Liver (tissue), 9 donors: ENCODE results near the gene RNF212. TPM values are rescaled to one million over a fixed set of nuclear protein-coding genes. Genes with fewer than 3 reads are reported as not detected.

Experiments
- DNase-seq: peaks from one replicate; pipeline ENCODE4 v3.0.0-alpha.2; 2017; ENCODE audit warnings: low spot score
- H3K27ac ChIP-seq, 2 donors: one replicate each; pipeline ENCODE4 v1.7.0; 2013; ENCODE audit warnings: inconsistent platforms in 2 of 2, low read length in 2 of 2, control low read depth in 1 of 2, low read depth in 1 of 2, mild to moderate bottlenecking in 1 of 2
- H3K27me3 ChIP-seq, 4 donors: one replicate each; pipeline versions ENCODE4 v1.6.1 to v1.7.0; 2013; ENCODE audit warnings: low read length in 3 of 4, inconsistent platforms in 1 of 4, mild to moderate bottlenecking in 1 of 4, moderate library complexity in 1 of 4; ENCODE audit not compliant: control insufficient read depth in 4 of 4, insufficient read depth in 4 of 4
- H3K36me3 ChIP-seq, 4 donors: one replicate each; pipeline versions ENCODE4 v1.6.1 to v1.7.0; 2013; ENCODE audit warnings: low read length in 3 of 4, mild to moderate bottlenecking in 3 of 4, low read depth in 1 of 4, moderate library complexity in 1 of 4; ENCODE audit not compliant: control insufficient read depth in 4 of 4, insufficient read depth in 3 of 4
- H3K4me1 ChIP-seq, 4 donors: one replicate each; pipeline versions ENCODE4 v1.6.1 to v1.7.0; 2013; ENCODE audit warnings: low read length in 3 of 4, mild to moderate bottlenecking in 3 of 4, moderate library complexity in 1 of 4; ENCODE audit not compliant: control insufficient read depth in 4 of 4, insufficient read depth in 4 of 4
- H3K4me3 ChIP-seq, 3 donors: one replicate each; pipeline versions ENCODE4 v1.6.1 to v1.7.0; 2013; ENCODE audit warnings: low read length in 3 of 3, control low read depth in 1 of 3, low read depth in 1 of 3, mild to moderate bottlenecking in 1 of 3
- H3K9ac ChIP-seq, 2 donors: one replicate each; pipeline ENCODE4 v1.7.0; 2013; ENCODE audit warnings: low read length in 2 of 2, mild to moderate bottlenecking in 2 of 2, moderate library complexity in 2 of 2, control low read depth in 1 of 2, low read depth in 1 of 2
- H3K9me3 ChIP-seq, 4 donors: one replicate each; pipeline versions ENCODE4 v1.6.1 to v1.7.0; 2013; ENCODE audit warnings: low read length in 3 of 4; ENCODE audit not compliant: control insufficient read depth in 4 of 4
- EGR1 ChIP-seq, 2 donors: IDR thresholded peaks; 2 replicates each; pipeline ENCODE4 v1.6.1; 2016 to 2018; ENCODE audit warnings: antibody characterized with exemption in 2 of 2, low read depth in 2 of 2
- FOXA2 ChIP-seq: IDR thresholded peaks from 2 replicates; pipeline ENCODE4 v1.6.1; 2016; ENCODE audit warnings: antibody characterized with exemption
- GABPA ChIP-seq, 2 donors: IDR thresholded peaks in 1 of 2; conservative IDR thresholded peaks in 1 of 2; 2 replicates each; pipeline ENCODE4 v1.6.1; 2016; ENCODE audit warnings: antibody characterized with exemption in 2 of 2, mild to moderate bottlenecking in 1 of 2, moderate library complexity in 1 of 2
- HNF4A ChIP-seq, 2 donors: conservative IDR thresholded peaks; 2 replicates each; pipeline ENCODE4 v1.6.1; 2016; ENCODE audit warnings: antibody characterized with exemption in 2 of 2, mild to moderate bottlenecking in 2 of 2
- HNF4G ChIP-seq: IDR thresholded peaks from 2 replicates; pipeline ENCODE4 v1.6.1; 2016; ENCODE audit warnings: antibody characterized with exemption
- JUND ChIP-seq, 2 donors: IDR thresholded peaks; 2 replicates each; pipeline ENCODE4 v1.6.1; 2016; ENCODE audit warnings: antibody characterized with exemption in 2 of 2
- NR2F2 ChIP-seq: IDR thresholded peaks from 2 replicates; pipeline ENCODE4 v1.6.1; 2016; ENCODE audit warnings: antibody characterized with exemption
- RAD21 ChIP-seq, 2 donors: IDR thresholded peaks; 2 replicates each; pipeline ENCODE4 v1.6.1; 2016; ENCODE audit warnings: antibody characterized with exemption in 2 of 2, mild to moderate bottlenecking in 2 of 2
- RXRA ChIP-seq, 2 donors: IDR thresholded peaks; 2 replicates each; pipeline ENCODE4 v1.6.1; 2017 to 2018; ENCODE audit warnings: antibody characterized with exemption in 2 of 2, mild to moderate bottlenecking in 1 of 2
- TAF1 ChIP-seq: conservative IDR thresholded peaks from 2 replicates; pipeline ENCODE4 v1.6.1; 2016; ENCODE audit warnings: antibody characterized with exemption, mild to moderate bottlenecking
- YY1 ChIP-seq: IDR thresholded peaks from 2 replicates; pipeline ENCODE4 v1.6.1; 2016; ENCODE audit warnings: antibody characterized with exemption, mild to moderate bottlenecking
- WGBS: extraction: QIAGEN DNeasy Blood & Tissue Kit; methylation state at CpG from one replicate; pipeline ENCODE4 v1.1.7; 2013; 5-methylcytosine and 5-hydroxymethylcytosine counted together
- polyA plus RNA-seq, 2 donors: library from polyadenylated mRNA; stranded (reverse) in 1 of 2; unstranded in 1 of 2; fragments of 200-250 nt in 1 of 2; fragments of >200 nt in 1 of 2; fragmentation: Nextera tagmentation in 1 of 2; extraction: Ambion mirVana in 1 of 2; gene quantifications; one replicate each; pipeline versions ENCODE4 v1.2.1 to v1.2.3, GENCODE V29; 2013 to 2015
- total RNA-seq, 2 donors: library from RNA; depleted of rRNA; stranded (reverse); fragments of >200 nt; gene quantifications; one replicate each; pipeline ENCODE4 v1.2.3, GENCODE V29; 2014
- TF ChIP-seq, protein P1 (sequence below): IDR thresholded peaks from 2 replicates; pipeline ENCODE4 v1.6.1; 2016; ENCODE audit warnings: antibody characterized with exemption
- TF ChIP-seq, protein P2 (sequence below): IDR thresholded peaks from 2 replicates; pipeline ENCODE4 v1.6.1; 2016; ENCODE audit warnings: antibody characterized with exemption
- TF ChIP-seq, protein P3 (sequence below): IDR thresholded peaks from 2 replicates; pipeline ENCODE4 v1.6.1; 2016; ENCODE audit warnings: antibody characterized with exemption
- TF ChIP-seq, protein P4 (sequence below): IDR thresholded peaks from 2 replicates; pipeline ENCODE4 v1.6.1; 2016; ENCODE audit warnings: antibody characterized with exemption, mild to moderate bottlenecking
- donor health status: healthy.
- donor health status: healthy.
- donor health status: healthy.
- donor health status: healthy.
- donor health status: healthy.

Gene RNF212
- total and polyA plus RNA-seq, 4 donors = 0.32 to 0.47 (median 0.38) TPM; not detected in 1

DNA sequence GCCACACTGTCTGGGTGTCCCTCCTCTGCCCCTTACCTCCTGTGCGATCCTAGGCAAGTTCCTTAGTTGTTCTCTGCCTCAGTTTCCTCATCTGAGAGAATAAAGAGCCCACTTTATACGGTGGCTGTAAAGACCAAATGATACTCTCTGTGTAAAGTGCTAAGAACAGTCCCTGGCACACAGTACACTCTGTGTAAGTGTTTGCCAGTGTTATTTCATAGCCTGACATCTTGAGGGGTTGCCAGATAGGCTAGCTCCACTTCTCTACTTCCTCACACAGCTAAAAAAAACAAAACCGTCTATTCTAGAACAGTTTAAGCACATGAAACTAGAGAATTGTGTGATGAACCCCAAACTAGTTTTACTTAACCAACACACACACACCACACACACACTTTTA is 42.0 kb upstream of the RNF212 start (continued):
- TF ChIP-seq, protein P1, sequence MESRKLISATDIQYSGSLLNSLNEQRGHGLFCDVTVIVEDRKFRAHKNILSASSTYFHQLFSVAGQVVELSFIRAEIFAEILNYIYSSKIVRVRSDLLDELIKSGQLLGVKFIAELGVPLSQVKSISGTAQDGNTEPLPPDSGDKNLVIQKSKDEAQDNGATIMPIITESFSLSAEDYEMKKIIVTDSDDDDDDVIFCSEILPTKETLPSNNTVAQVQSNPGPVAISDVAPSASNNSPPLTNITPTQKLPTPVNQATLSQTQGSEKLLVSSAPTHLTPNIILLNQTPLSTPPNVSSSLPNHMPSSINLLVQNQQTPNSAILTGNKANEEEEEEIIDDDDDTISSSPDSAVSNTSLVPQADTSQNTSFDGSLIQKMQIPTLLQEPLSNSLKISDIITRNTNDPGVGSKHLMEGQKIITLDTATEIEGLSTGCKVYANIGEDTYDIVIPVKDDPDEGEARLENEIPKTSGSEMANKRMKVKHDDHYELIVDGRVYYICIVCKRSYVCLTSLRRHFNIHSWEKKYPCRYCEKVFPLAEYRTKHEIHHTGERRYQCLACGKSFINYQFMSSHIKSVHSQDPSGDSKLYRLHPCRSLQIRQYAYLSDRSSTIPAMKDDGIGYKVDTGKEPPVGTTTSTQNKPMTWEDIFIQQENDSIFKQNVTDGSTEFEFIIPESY = no peak
- TF ChIP-seq, protein P2, sequence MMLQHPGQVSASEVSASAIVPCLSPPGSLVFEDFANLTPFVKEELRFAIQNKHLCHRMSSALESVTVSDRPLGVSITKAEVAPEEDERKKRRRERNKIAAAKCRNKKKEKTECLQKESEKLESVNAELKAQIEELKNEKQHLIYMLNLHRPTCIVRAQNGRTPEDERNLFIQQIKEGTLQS = no peak
- no peak for TF ChIP-seq RAD21 (IDR thresholded peaks at IDR 0.05)
- no peak for TF ChIP-seq TAF1
- TF ChIP-seq, protein P3, sequence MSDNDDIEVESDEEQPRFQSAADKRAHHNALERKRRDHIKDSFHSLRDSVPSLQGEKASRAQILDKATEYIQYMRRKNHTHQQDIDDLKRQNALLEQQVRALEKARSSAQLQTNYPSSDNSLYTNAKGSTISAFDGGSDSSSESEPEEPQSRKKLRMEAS = no peak
- TF ChIP-seq HNF4G = no peak
- no peak for TF ChIP-seq JUND (IDR thresholded peaks at IDR 0.05)
- TF ChIP-seq GABPA (IDR thresholded peaks at IDR 0.05 in 1 of 2, conservative IDR thresholded peaks at IDR 0.05 in 1 of 2) = no peak
- TF ChIP-seq YY1 = no peak

DNA sequence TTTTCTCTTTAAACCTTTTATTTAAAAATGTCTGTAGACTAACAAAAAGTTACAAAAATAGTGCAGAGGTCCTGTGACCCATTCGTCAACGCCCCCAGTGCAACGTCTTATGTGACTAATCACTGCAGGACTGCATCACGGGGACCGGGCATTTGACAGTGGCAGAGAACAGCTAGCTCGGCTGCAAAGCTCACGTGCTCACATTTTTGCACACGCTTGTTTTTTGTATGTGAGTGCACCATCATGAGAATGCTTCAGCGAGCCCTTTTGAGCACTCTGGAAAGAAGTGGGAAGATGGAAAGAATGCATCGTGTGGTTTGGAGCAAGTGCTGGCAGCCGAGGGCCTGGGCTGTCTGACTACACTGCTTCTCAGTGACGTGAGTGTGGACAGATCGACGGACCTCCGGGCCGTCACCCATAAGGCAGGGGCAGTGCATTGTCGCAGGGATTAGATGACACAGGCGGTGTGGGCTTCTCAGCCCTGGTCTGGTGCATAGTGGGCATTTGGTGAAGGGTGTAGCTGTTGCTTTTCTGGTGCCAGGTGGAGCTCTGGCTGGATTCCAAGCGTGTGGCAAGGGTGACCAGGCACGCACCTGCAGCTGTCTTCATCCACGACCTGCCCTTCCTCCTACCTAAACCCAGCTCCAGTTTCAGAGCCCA is 41.3 kb upstream of the RNF212 start:
- DNase-seq = no peak
- TF ChIP-seq HNF4A (conservative IDR thresholded peaks at IDR 0.05) (no peak), FOXA2 (no peak), NR2F2 (no peak), EGR1 (IDR thresholded peaks at IDR 0.05; ENCODE audit: low read depth in 2 of 2) (no peak), HNF4G (no peak)
- TF ChIP-seq, protein P4, sequence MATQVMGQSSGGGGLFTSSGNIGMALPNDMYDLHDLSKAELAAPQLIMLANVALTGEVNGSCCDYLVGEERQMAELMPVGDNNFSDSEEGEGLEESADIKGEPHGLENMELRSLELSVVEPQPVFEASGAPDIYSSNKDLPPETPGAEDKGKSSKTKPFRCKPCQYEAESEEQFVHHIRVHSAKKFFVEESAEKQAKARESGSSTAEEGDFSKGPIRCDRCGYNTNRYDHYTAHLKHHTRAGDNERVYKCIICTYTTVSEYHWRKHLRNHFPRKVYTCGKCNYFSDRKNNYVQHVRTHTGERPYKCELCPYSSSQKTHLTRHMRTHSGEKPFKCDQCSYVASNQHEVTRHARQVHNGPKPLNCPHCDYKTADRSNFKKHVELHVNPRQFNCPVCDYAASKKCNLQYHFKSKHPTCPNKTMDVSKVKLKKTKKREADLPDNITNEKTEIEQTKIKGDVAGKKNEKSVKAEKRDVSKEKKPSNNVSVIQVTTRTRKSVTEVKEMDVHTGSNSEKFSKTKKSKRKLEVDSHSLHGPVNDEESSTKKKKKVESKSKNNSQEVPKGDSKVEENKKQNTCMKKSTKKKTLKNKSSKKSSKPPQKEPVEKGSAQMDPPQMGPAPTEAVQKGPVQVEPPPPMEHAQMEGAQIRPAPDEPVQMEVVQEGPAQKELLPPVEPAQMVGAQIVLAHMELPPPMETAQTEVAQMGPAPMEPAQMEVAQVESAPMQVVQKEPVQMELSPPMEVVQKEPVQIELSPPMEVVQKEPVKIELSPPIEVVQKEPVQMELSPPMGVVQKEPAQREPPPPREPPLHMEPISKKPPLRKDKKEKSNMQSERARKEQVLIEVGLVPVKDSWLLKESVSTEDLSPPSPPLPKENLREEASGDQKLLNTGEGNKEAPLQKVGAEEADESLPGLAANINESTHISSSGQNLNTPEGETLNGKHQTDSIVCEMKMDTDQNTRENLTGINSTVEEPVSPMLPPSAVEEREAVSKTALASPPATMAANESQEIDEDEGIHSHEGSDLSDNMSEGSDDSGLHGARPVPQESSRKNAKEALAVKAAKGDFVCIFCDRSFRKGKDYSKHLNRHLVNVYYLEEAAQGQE = no peak
- Histone ChIP-seq H3K27ac (no peak overlapping the region), H3K27me3 (no peaks in the 10 kb centered on the region), H3K4me1 (peaks cover 0 to 2% (median under 1%) of the 10 kb centered on the region in 4 donors), H3K4me3 (no peak overlapping the region), H3K9me3 (peaks cover 0 to 6% (median 4%) of the 10 kb centered on the region in 4 donors), H3K9ac (no peak overlapping the region), H3K36me3 (no peaks in the 10 kb centered on the region)
- 74% methylated on average over 21 of the region's 21 CpGs for WGBS

DNA sequence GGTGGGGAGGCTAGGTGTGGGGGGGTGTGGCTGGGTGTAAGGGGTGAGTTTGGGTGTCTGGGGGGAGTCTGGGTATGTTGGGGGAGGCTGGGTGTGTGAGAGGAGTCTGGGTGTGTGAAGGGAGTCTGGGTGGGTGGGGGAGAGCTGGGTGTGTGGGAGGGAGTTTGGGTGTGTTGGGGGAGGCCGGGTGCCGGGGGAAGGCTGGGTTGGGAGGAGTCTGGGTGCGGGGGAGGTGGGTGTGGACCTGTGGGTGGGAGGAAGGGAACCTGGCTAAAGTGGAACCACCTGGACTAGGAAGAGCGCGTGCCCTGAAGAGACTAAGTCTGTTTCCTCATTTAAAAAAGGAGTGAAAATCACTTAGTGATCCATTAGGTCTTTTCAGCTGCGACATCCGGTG is 40.8 kb upstream of the RNF212 start:
- peaks cover 0 to 2% (median 0%) of the 10 kb centered on the region in 4 donors for H3K4me1 ChIP-seq
- no peaks in the 10 kb centered on the region for H3K27me3 ChIP-seq
- no peaks in the 10 kb centered on the region for H3K36me3 ChIP-seq
- 78% methylated on average over 7 of the region's 7 CpGs for WGBS
- no peak overlapping the region for H3K27ac ChIP-seq
- no peak for DNase-seq
- no peak overlapping the region for H3K4me3 ChIP-seq
- TF ChIP-seq HNF4A (conservative IDR thresholded peaks at IDR 0.05) (no peak), JUND (IDR thresholded peaks at IDR 0.05) (no peak), GABPA (IDR thresholded peaks at IDR 0.05 in 1 of 2, conservative IDR thresholded peaks at IDR 0.05 in 1 of 2) (no peak), RXRA (IDR thresholded peaks at IDR 0.05) (no peak), FOXA2 (no peak)
- TF ChIP-seq, protein P3 = no peak
- TF ChIP-seq, protein P1 = no peak
- TF ChIP-seq, protein P4 = no peak
- no peak overlapping the region for H3K9ac ChIP-seq
- peaks cover 0 to 6% (median 4%) of the 10 kb centered on the region in 4 donors for H3K9me3 ChIP-seq
